ENCODE data around the gene ASAP2. TPM values are rescaled to one million over a fixed set of nuclear protein-coding genes. Genes with fewer than 3 reads are reported as not detected.
"Not testable (repeated sequence)": the region's sequence is repeated elsewhere in the genome, so short reads cannot be mapped to it uniquely, and the experiment has no call there.

ASAP2 gene
- total RNA-seq, 4 donors from 2014 or later = 33.2 to 62.1 (median 54.5) TPM

DNA sequence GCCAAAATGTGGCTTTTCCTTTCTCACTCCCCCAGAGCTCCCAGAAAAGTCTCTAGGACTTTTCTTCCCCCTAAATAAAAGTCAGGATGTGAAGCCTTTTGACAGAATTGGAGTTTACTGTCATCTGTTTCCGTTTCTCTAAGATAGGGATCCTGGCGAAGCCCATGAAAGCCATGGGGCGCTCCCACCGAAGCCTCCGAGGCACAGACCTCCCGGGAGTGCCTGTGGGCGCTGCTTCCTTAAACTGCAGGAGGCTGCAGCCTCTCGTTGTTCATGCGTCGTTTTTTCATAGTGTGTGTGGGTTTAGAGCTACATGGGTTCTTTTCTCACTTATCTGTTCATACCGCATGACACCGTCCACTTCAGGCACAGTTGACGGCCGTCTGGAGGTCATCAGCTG lies 56.8 kb downstream of the ASAP2 start:
- WGBS, 2 donors (ENCODE audit: low coverage in 1 of 2) = 36 to 55% methylated on average over 3 to 14 of the region's 14 CpGs
- TF ChIP-seq POLR2A (IDR thresholded peaks at IDR 0.05) (no peak), POLR2AphosphoS5 (IDR thresholded peaks at IDR 0.05) (no peak), EP300 (IDR thresholded peaks at IDR 0.05; ENCODE audit: low read depth) (no peak)
- TF ChIP-seq, protein P1, sequence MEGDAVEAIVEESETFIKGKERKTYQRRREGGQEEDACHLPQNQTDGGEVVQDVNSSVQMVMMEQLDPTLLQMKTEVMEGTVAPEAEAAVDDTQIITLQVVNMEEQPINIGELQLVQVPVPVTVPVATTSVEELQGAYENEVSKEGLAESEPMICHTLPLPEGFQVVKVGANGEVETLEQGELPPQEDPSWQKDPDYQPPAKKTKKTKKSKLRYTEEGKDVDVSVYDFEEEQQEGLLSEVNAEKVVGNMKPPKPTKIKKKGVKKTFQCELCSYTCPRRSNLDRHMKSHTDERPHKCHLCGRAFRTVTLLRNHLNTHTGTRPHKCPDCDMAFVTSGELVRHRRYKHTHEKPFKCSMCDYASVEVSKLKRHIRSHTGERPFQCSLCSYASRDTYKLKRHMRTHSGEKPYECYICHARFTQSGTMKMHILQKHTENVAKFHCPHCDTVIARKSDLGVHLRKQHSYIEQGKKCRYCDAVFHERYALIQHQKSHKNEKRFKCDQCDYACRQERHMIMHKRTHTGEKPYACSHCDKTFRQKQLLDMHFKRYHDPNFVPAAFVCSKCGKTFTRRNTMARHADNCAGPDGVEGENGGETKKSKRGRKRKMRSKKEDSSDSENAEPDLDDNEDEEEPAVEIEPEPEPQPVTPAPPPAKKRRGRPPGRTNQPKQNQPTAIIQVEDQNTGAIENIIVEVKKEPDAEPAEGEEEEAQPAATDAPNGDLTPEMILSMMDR (IDR thresholded peaks at IDR 0.05) = no peak
- Histone ChIP-seq H3K27ac (peak overlapping the region; percentile 49 to 85 (median 78)), H3K9me3 (no peaks in the 10 kb centered on the region), H3K4me1 (peaks cover 40 to 63% (median 47%) of the 10 kb centered on the region in 4 donors), H3K27me3 (no peaks in the 10 kb centered on the region), H3K4me3 (no peak overlapping the region), H3K36me3 (no peaks in the 10 kb centered on the region)
- intact Hi-C loops (cut with DNase I; ENCODE audit: low total_unique reads) = no loop called here
- no peak for DNase-seq
- in situ Hi-C loops (cut with MboI; ENCODE audit: low pct_ligation_motif_present in 1 of 4, low pct_unique_long_range_greater_than_20kb in 1 of 4, low sequenced_read_pairs in 3 of 4) = no loop called here

DNA sequence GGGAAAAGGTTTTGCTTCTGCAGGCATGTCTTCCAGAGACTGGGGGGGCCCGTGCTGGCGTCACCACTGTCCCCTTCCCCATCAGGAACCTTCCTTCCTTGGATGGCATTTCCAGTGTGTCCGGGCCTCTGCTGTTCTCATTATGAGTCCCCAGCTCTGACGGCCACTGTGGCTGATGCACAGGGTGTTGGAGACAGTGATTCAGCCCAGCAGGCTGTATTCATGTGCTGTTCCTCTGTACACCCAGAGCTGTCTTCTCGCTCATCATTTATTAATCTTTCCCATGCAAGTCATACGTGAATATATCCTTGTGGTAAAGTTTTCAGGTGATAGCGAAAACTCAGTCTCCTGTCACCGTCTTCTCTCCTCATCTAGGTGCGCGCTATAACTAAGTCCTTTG lies 57.7 kb downstream of the ASAP2 start:
- no peaks in the 10 kb centered on the region for H3K27me3 ChIP-seq
- DNase-seq = no peak
- TF ChIP-seq POLR2AphosphoS5 (IDR thresholded peaks at IDR 0.05) = no peak
- TF ChIP-seq EP300 (IDR thresholded peaks at IDR 0.05; ENCODE audit: low read depth) = no peak
- TF ChIP-seq POLR2A (IDR thresholded peaks at IDR 0.05) = no peak
- TF ChIP-seq, protein P1 (IDR thresholded peaks at IDR 0.05) = no peak
- H3K4me3 ChIP-seq = no peak overlapping the region
- peaks cover 33 to 54% (median 40%) of the 10 kb centered on the region in 4 donors for H3K4me1 ChIP-seq
- intact Hi-C loops (cut with DNase I; ENCODE audit: low total_unique reads) (no loop called here), in situ Hi-C loops (cut with MboI; ENCODE audit: low pct_ligation_motif_present in 1 of 4, low pct_unique_long_range_greater_than_20kb in 1 of 4, low sequenced_read_pairs in 3 of 4) (no loop called here)
- no peak overlapping the region for H3K27ac ChIP-seq
- no peaks in the 10 kb centered on the region for H3K9me3 ChIP-seq
- WGBS, 2 donors (ENCODE audit: low coverage in 1 of 2) = 77 to 86% methylated on average over 9 to 10 of the region's 10 CpGs
- H3K36me3 ChIP-seq = no peaks in the 10 kb centered on the region

DNA sequence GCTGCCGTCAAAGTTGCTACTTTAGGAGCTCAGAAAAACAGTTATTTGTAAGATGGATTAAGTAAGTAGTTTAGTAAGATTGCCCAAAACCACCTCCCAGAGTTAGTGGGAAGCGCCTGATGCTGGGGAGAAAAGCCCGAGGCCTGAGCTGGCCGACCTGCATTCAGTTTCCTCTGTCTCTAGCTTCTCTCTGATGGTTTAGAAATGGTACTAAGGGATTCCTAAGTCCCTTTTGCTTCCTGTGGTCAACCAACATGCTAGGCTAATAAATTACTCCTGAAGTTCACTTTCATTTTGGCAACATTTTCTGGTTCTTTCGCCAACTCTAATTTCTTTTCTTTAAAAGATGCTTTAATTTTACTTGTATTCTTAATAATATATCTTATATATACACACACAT lies 60.1 kb downstream of the ASAP2 start:
- H3K27ac ChIP-seq = no peak overlapping the region
- no peaks in the 10 kb centered on the region for H3K27me3 ChIP-seq
- WGBS, 2 donors (ENCODE audit: low coverage in 1 of 2) = 83 to 85% methylated on average over 3 to 5 of the region's 5 CpGs
- no peaks in the 10 kb centered on the region for H3K9me3 ChIP-seq
- DNase-seq = no peak
- intact Hi-C loops (cut with DNase I; ENCODE audit: low total_unique reads) = no loop called here
- H3K36me3 ChIP-seq = no peaks in the 10 kb centered on the region
- TF ChIP-seq POLR2AphosphoS5 (IDR thresholded peaks at IDR 0.05) = no peak
- H3K4me1 ChIP-seq = peaks cover 12 to 30% (median 19%) of the 10 kb centered on the region in 4 donors
- no peak overlapping the region for H3K4me3 ChIP-seq
- in situ Hi-C loops (cut with MboI; ENCODE audit: low pct_ligation_motif_present in 1 of 4, low pct_unique_long_range_greater_than_20kb in 1 of 4, low sequenced_read_pairs in 3 of 4) = no loop called here

DNA sequence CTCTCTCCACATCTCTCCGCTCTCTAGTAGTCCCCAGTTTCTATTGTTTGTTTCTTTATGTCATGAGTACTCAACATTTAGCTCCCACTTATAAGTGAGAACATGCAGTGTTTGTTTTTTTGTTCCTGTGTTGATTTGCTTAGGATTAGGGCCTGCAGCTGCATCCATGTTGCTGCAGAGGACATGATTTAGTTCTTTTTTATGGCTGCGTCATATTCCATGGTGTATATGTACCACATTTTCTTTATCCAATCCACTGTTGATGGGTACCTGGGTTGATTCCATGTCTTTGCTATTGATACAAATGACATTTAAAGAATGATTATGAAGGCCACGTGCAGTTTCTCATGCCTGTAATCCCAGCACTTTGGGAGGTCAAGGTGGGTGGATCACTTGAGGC lies 60.7 kb downstream of the ASAP2 start:
- DNase-seq; H3K9me3 ChIP-seq; H3K27me3 ChIP-seq; H3K27ac ChIP-seq; H3K4me3 ChIP-seq; H3K36me3 ChIP-seq; in situ Hi-C loops (cut with MboI; ENCODE audit: low pct_ligation_motif_present in 1 of 4, low pct_unique_long_range_greater_than_20kb in 1 of 4, low sequenced_read_pairs in 3 of 4); intact Hi-C loops (cut with DNase I; ENCODE audit: low total_unique reads): not testable (repeated sequence)
- WGBS, 2 donors (ENCODE audit: low coverage in 1 of 2) = 89 to 93% methylated on average over 2 to 3 of the region's 3 CpGs
- H3K4me1 ChIP-seq = peaks cover 7 to 26% (median 14%) of the 10 kb centered on the region in 4 donors

DNA sequence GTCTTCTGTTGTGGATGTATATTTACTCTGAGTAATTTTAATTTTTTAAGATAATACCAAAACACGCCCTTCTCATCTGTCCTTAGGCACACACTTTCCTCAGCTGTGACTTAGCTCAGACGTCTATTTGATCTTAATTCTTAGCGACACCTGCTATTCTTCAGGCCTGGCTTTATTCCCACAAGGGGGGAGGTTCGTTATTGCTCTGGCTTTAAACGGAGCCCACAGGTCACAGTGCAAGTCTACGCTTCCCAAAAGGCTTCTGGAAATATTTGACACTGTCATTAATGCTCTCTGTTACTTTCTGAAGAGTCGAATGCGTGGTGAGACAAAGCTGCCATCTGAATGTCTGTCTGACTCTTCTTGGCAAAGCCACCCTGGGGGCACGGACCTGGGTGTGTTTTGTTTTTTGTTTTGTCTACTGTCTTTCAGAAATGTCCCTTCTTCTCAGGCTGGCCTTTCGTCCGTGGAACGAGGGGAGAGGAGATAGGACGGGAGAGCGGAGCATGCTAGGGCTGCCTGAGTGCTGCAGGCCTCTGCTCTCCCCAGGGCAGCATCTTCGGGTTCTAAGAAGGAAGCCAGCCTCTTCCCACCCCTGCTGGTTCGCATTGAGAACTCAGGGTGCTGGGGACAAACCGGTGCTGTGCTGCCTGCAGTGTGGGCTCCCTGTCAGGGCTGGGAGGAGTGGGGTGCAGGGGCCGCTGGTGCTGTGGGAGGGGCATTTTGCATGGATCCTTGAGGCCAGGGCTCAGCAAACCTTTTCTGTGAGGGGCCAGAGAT lies 61.9 kb downstream of the ASAP2 start:
- Histone ChIP-seq H3K27me3 (no peaks in the 10 kb centered on the region), H3K4me3 (no peak overlapping the region), H3K36me3 (no peaks in the 10 kb centered on the region), H3K27ac (no peak overlapping the region), H3K9me3 (no peaks in the 10 kb centered on the region), H3K4me1 (peaks cover 0 to 15% (median 4%) of the 10 kb centered on the region in 4 donors)
- WGBS, 2 donors (ENCODE audit: low coverage in 1 of 2) = 59 to 76% methylated on average over 8 to 18 of the region's 18 CpGs
- intact Hi-C loops (cut with DNase I; ENCODE audit: low total_unique reads) (no loop called here), in situ Hi-C loops (cut with MboI; ENCODE audit: low pct_ligation_motif_present in 1 of 4, low pct_unique_long_range_greater_than_20kb in 1 of 4, low sequenced_read_pairs in 3 of 4) (no loop called here)
- no peak for TF ChIP-seq POLR2AphosphoS5 (IDR thresholded peaks at IDR 0.05)
- no peak for TF ChIP-seq EP300 (IDR thresholded peaks at IDR 0.05; ENCODE audit: low read depth)
- TF ChIP-seq, protein P1 (IDR thresholded peaks at IDR 0.05) = no peak
- no peak for TF ChIP-seq POLR2A (IDR thresholded peaks at IDR 0.05)
- no peak for DNase-seq

Data from transverse colon (tissue), 4 donors.